HTERT RPE-1 (cell line): ENCODE results near the gene FADS3.

Experiments
- in situ Hi-C: fragments of 300-500 bp; cut with MboI; formaldehyde crosslinking; loops from 4 replicates; pipeline ENCODE4 v1.14.3; 2020; ENCODE audit warnings: low sequenced_read_pairs

The FADS3 gene

GRCh38 chr11:61839742-61840141, 51.6 kb downstream of the FADS3 start:
- in situ Hi-C loops, result no loop called here

GRCh38 chr11:61838921-61839320, 52.4 kb downstream of the FADS3 start:
- in situ Hi-C loops, result no loop called here

DNA sequence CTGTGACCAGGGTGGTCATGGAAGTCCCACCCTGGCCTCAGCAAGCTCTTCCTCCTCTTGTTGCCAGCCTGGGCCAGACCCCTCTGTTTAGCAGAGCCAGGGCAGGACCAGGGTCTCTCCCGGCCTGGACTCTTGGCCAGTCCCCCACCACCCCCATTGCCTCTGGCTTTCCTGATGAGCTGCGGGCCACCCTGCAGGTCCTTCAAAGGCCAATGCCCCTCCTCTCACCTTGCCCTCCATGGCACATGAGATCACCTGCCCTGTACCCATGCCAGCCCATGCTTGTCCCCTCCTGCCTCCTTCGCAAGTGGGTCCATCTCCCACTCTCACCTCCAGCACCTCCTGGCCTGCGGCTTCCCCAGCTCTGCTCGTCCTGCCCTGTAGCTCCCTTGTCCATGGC, 52.8 kb downstream of the FADS3 start:
- in situ Hi-C loops, result no loop called here

DNA sequence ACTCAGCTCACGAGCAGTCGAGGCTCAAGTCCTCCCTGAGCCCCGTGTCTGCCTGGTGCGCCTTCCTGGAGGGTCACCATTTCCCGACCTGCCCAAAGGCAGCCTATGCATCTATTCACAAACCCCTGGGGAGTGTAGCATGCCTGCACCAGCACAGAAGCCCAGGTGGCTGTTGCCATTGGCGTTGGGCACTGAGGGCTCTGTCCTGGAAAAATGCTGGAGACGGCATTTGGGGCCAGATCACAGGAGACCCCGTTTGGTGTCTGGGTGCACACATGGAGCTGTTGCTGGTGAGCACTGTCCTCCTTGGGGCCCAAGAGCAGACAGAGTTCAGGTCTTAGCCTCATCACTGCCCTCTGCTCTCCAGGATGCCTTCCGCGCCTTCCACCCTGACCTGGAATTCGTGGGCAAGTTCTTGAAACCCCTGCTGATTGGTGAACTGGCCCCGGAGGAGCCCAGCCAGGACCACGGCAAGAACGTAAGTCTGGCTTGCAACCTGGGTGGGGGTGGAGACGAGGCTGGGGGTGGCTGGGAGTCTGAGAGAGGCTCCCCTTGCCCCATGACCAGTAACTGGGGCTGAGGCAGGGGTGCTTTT, 53.8 kb downstream of the FADS3 start:
- in situ Hi-C loops, result no loop called here

DNA sequence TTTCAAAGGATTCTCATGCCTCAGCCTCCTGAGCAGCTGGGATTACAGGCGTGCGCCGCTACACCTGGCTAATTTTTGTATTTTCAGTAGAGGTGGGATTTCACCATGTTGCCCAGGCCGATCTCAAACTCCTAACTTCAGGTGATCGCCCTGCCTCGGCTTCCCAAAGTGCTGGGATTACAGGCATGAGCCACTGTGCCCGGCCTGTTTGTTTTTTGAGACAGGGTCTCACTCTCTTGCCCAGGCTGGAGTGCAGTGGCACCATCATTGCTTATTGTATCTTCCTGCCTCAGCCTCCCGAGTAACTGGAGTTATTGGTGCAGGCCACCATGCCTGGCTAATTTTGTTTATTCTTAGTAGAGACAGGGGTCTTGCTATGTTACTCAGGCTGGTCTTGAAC, 55.2 kb downstream of the FADS3 start:
- in situ Hi-C loops, result no loop called here

- in situ Hi-C loops, result no loop called here
Measured at GRCh38 chr11:61834278-61835048, 56.9 kb downstream of the FADS3 start.

DNA sequence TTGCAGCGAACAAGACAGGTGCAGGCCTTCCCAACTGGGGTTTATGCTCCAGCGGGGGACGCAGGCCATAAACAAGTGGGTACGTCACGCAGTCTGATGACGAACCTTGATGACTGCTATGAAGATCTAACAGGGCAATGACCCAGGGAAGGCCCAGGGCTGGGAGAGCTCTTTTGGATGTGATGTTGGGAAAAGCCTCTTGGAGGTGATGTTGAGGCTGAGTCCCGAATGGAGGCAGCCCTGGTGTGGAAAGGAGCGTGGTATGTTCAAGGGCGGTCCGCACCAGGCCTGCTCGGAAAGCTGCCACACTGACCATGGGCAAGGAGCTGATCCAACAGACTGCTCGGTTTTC, 57.4 kb downstream of the FADS3 start:
- in situ Hi-C loops, result no loop called here

GRCh38 chr11:61833471-61833870, 57.9 kb downstream of the FADS3 start:
- in situ Hi-C loops, result no loop called here

- in situ Hi-C loops, result no loop called here
Measured at GRCh38 chr11:61832754-61833153, 58.6 kb downstream of the FADS3 start.

DNA sequence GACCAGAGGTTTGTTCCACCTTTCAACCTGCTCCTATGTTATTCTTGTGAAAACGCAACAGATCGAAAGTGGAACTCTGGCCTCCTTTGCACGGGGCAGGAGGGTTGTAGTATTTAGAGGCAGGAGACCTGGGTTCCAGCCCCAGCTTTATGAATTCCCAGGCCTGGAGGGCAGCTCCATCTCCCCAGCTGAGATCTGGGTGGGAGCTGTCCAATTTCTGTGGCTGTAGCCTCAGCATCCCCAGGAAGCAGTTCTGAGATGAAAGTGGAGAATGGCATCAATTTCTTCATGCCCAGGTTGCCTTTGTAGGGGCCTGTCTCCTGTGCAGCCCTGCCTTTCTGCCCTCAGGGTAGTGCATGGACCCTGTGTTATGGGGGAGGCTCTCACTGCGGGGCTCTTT, 59.1 kb downstream of the FADS3 start:
- in situ Hi-C loops, result no loop called here

- in situ Hi-C loops, result no loop called here
Measured at GRCh38 chr11:61830237-61831105, 60.9 kb downstream of the FADS3 start.

GRCh38 chr11:61829806-61830205, 61.5 kb downstream of the FADS3 start:
- in situ Hi-C loops, result no loop called here

DNA sequence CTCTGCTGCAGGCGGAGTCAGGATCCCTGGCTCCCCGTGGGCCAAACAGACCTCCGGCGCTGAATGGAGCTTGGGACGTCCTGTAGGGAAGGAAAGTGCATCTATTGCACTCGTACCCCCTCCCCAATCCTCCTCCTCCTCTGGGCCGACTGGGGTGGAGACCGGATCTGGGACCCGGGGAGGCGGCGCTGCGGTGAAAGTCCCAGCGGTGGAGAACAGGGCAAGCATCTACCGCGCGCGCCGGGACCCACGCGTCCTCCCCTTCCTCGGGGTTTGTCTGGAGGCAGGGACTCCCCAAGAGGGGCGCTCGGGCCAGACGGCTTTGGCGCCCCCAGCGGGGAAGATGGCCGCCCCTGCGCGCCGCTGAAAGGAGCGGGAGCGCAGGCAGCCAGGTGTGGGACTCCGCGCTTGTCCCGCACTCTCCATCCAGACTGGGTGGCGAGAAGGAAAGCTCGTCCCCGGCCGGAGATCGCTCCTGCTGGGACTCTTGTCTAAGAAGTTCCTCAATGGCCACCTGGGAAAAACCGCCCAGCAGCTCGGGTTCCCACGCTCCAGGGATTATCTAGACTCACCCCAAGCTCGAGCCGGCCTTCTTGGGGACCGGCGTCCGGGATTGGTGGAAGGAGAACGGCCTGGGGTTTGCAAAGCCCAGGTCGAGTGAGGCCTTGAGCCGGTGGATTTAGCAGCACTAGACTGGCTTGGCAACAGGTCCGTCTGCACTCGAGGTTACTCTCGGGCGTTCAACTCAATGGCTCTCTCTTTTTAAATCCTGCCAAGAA, 62.5 kb downstream of the FADS3 start:
- in situ Hi-C loops, result no loop called here

GRCh38 chr11:61828379-61828628, 63.0 kb downstream of the FADS3 start:
- in situ Hi-C loops, result no loop called here

GRCh38 chr11:61827571-61828378, 63.6 kb downstream of the FADS3 start, which contains the start of gene FADS2:
Gene FADS2 (plus strand): TSS chr11:61828300. CDS start chr11:61828391, 91 bp downstream.
- in situ Hi-C loops, result no loop called here

DNA sequence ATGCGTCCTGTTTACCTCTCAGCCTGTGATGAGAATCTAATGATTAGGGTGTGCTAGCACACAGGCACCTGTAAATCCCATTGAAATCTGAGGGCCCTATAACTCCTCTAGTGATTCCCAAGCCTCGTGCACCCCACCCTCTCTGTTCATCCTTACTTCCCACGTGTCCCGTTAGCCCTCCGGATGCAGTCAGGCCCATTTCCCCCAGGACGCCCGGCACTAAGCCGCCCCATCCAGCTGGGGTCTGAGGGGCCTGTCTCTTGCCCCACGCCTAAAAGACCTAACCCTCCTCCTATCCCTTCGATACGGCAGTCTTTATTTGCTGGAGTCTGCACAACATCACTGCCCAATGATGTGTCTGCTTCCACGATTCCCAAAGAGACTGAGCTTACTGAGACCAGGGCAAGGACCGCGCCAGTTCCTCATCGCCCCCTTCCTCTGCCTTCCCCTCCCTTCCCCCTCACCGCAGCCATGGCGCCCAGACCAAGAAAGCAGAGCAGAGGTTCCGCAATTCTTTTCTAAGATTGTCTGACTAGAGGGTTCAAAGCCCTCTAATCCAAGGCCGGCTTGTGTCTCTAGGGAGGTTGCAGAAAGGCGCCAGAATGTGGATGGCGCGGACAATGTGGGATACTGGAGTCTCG, 64.3 kb downstream of the FADS3 start:
- in situ Hi-C loops, result no loop called here
